ENCODE data around the gene HINFP.
"Not testable (repeated sequence)": the region's sequence is repeated elsewhere in the genome, so short reads cannot be mapped to it uniquely, and the experiment has no call there.

DNA sequence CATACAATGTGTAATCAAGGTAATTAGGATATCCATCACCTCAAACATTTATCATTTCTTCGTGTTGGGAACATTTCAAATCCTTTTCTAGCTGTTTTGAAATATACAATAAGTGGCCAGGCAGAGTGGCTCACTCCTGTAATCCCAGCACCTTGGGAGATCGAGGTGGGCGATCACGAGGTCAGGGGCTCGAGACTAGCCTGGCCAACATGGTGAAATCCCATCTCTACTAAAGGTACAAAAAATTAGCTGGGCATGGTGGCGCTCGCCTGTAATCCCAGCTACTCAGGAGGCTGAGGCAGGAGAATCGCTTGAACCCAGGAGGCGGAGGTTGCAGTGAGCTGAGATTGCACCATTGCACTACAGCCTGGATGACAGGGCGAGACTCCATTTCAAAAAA lies 17.9 kb downstream of the HINFP start:
- not testable (repeated sequence) for TF ChIP-seq POLR2AphosphoS5 (IDR thresholded peaks at IDR 0.05; ENCODE audit: insufficient read depth in 1 of 2, low read depth in 1 of 2); POLR2A (IDR thresholded peaks at IDR 0.05)
